ENCODE measurements around the gene IPP. TPM values are rescaled to one million over a fixed set of nuclear protein-coding genes. Genes with fewer than 3 reads are reported as not detected.

Gene IPP
- total RNA-seq, 4 donors from 2014 or later, result 5.6 to 11.7 (median 7.1) TPM

- no peaks in the 10 kb centered on the region for H3K36me3 ChIP-seq
- TF ChIP-seq POLR2A (IDR thresholded peaks at IDR 0.05) (no peak), CTCF (IDR thresholded peaks at IDR 0.05 in 4 of 5, conservative IDR thresholded peaks at IDR 0.05 in 1 of 5) (no peak)
- in situ Hi-C loops (cut with MboI; ENCODE audit: low sequenced_read_pairs in 4 of 4) (no loop called here), intact Hi-C loops (cut with DNase I; ENCODE audit: low total_unique reads) (loop anchor here (2.0 kb wide), 1 partner anchor 24 kb away; no protein-coding TSS in a partner anchor)
- H3K4me3 ChIP-seq, result no peak overlapping the region
- peak; percentile 51 to 69 for ATAC-seq
- H3K27ac ChIP-seq, result peak overlapping the region; percentile 52 to 81 (median 65)
- peaks cover 8 to 25% of the 10 kb centered on the region in 2 donors for H3K4me1 ChIP-seq
- no peaks in the 10 kb centered on the region for H3K27me3 ChIP-seq
- no peaks in the 10 kb centered on the region for H3K9me3 ChIP-seq
- peak; percentile 32 to 72 for DNase-seq
Measured at GRCh38 chr1:45792744-45793143, 42.3 kb upstream of the IPP start.

- H3K4me3 ChIP-seq, result no peak overlapping the region
- intact Hi-C loops (cut with DNase I; ENCODE audit: low total_unique reads), result no loop called here
- ATAC-seq (no peak), DNase-seq (no peak)
- no peaks in the 10 kb centered on the region for H3K36me3 ChIP-seq
- H3K4me1 ChIP-seq, result peaks cover 8 to 25% of the 10 kb centered on the region in 2 donors
- in situ Hi-C loops (cut with MboI; ENCODE audit: low sequenced_read_pairs in 4 of 4), result no loop called here
- no peak for TF ChIP-seq CTCF (IDR thresholded peaks at IDR 0.05 in 4 of 5, conservative IDR thresholded peaks at IDR 0.05 in 1 of 5)
- TF ChIP-seq POLR2A (IDR thresholded peaks at IDR 0.05), result no peak
- no peaks in the 10 kb centered on the region for H3K27me3 ChIP-seq
- no peaks in the 10 kb centered on the region for H3K9me3 ChIP-seq
- no peak overlapping the region for H3K27ac ChIP-seq
Measured at GRCh38 chr1:45789601-45790000, 39.1 kb upstream of the IPP start.

GRCh38 chr1:45787905-45788304 lies 37.5 kb upstream of the IPP start:
- Histone ChIP-seq H3K4me1 (peaks cover 0 to 8% of the 10 kb centered on the region in 2 donors), H3K27me3 (no peaks in the 10 kb centered on the region), H3K27ac (no peak overlapping the region), H3K4me3 (no peak overlapping the region), H3K36me3 (no peaks in the 10 kb centered on the region), H3K9me3 (no peaks in the 10 kb centered on the region)
- DNase-seq (no peak), ATAC-seq (no peak)
- intact Hi-C loops (cut with DNase I; ENCODE audit: low total_unique reads), result no loop called here
- TF ChIP-seq POLR2A (IDR thresholded peaks at IDR 0.05), result no peak
- TF ChIP-seq CTCF (IDR thresholded peaks at IDR 0.05 in 4 of 5, conservative IDR thresholded peaks at IDR 0.05 in 1 of 5), result no peak
- in situ Hi-C loops (cut with MboI; ENCODE audit: low sequenced_read_pairs in 4 of 4), result no loop called here

GRCh38 chr1:45785583-45785982 lies 35.1 kb upstream of the IPP start:
- Histone ChIP-seq H3K4me1 (no peaks in the 10 kb centered on the region), H3K36me3 (no peaks in the 10 kb centered on the region), H3K9me3 (no peaks in the 10 kb centered on the region), H3K27ac (no peak overlapping the region), H3K27me3 (no peaks in the 10 kb centered on the region), H3K4me3 (no peak overlapping the region)
- ATAC-seq (no peak), DNase-seq (no peak)
- TF ChIP-seq CTCF (IDR thresholded peaks at IDR 0.05 in 4 of 5, conservative IDR thresholded peaks at IDR 0.05 in 1 of 5) (no peak), POLR2A (IDR thresholded peaks at IDR 0.05) (no peak)
- in situ Hi-C loops (cut with MboI; ENCODE audit: low sequenced_read_pairs in 4 of 4), result no loop called here
- intact Hi-C loops (cut with DNase I; ENCODE audit: low total_unique reads), result no loop called here

GRCh38 chr1:45775794-45776193 lies 25.3 kb upstream of the IPP start:
- intact Hi-C loops (cut with DNase I; ENCODE audit: low total_unique reads) (no loop called here), in situ Hi-C loops (cut with MboI; ENCODE audit: low sequenced_read_pairs in 4 of 4) (no loop called here)
- H3K9me3 ChIP-seq, result no peaks in the 10 kb centered on the region
- H3K4me1 ChIP-seq, result peaks cover 0 to 2% of the 10 kb centered on the region in 2 donors
- TF ChIP-seq CTCF (IDR thresholded peaks at IDR 0.05 in 4 of 5, conservative IDR thresholded peaks at IDR 0.05 in 1 of 5) (no peak), POLR2A (IDR thresholded peaks at IDR 0.05) (no peak)
- DNase-seq (no peak), ATAC-seq (no peak)
- H3K27me3 ChIP-seq, result no peaks in the 10 kb centered on the region
- no peak overlapping the region for H3K27ac ChIP-seq
- H3K4me3 ChIP-seq, result no peak overlapping the region
- no peaks in the 10 kb centered on the region for H3K36me3 ChIP-seq

Data from gastrocnemius medialis (tissue), 4 donors.